Measurements from ENCODE around the gene UGGT2.

- TF ChIP-seq CTCF (IDR thresholded peaks at IDR 0.05): no peak
- TF ChIP-seq EP300 (IDR thresholded peaks at IDR 0.05): no peak
- TF ChIP-seq POLR2A (IDR thresholded peaks at IDR 0.05): no peak
- no peak for TF ChIP-seq POLR2AphosphoS5 (IDR thresholded peaks at IDR 0.05)
These were observed 281.3 kb downstream of the UGGT2 start for GRCh38 chr13:95771905-95772304.
